Suppressor macrophage (primary cell): Measurements from ENCODE around the gene ZNF32.
"Not testable (repeated sequence)": the region's sequence is repeated elsewhere in the genome, so short reads cannot be mapped to it uniquely, and the experiment has no call there.

Experiments used
- DNase-seq, 4 experiments: peaks; one replicate each; pipeline ENCODE4 v3.0.0-alpha.2; 2020 to 2022

Gene ZNF32

GRCh38 chr10:43680035-43680434 lies 31.4 kb upstream of the ZNF32 start:
- DNase-seq: no peak

GRCh38 chr10:43679509-43679908 lies 30.8 kb upstream of the ZNF32 start:
- DNase-seq: no peak

- DNase-seq: no peak
Measured at GRCh38 chr10:43678654-43679053, 30.0 kb upstream of the ZNF32 start.

- DNase-seq: peak in 1 of 4 experiments; percentile 12
Measured at GRCh38 chr10:43676901-43677300, 28.2 kb upstream of the ZNF32 start.

- peak in 1 of 4 experiments; percentile 8 for DNase-seq
Measured at GRCh38 chr10:43676331-43676730, 27.6 kb upstream of the ZNF32 start.

GRCh38 chr10:43674553-43675210 lies 26.0 kb upstream of the ZNF32 start:
- no peak for DNase-seq

- DNase-seq: no peak
Measured at GRCh38 chr10:43673471-43673870, 24.8 kb upstream of the ZNF32 start.

GRCh38 chr10:43671659-43672531 lies 23.2 kb upstream of the ZNF32 start:
- DNase-seq: peak; percentile 61 to 86 (median 72)

- DNase-seq: no peak
Measured at GRCh38 chr10:43669386-43669785, 20.7 kb upstream of the ZNF32 start.

- DNase-seq: no peak
Measured at GRCh38 chr10:43667761-43668386, 19.2 kb upstream of the ZNF32 start.

- peak; percentile 14 to 47 (median 34) for DNase-seq
Measured at GRCh38 chr10:43667317-43667731, 18.6 kb upstream of the ZNF32 start.

- DNase-seq: no peak
Measured at GRCh38 chr10:43666552-43666951, 17.9 kb upstream of the ZNF32 start.

GRCh38 chr10:43665054-43665453 lies 16.4 kb upstream of the ZNF32 start:
- no peak for DNase-seq

- DNase-seq: no peak
Measured at GRCh38 chr10:43658227-43658626, 9.5 kb upstream of the ZNF32 start.

GRCh38 chr10:43655311-43655710 lies 6.6 kb upstream of the ZNF32 start:
- no peak for DNase-seq

GRCh38 chr10:43653746-43654145 lies 5.1 kb upstream of the ZNF32 start:
- no peak for DNase-seq

- DNase-seq: peak in 1 of 4 experiments; percentile 5
Measured at GRCh38 chr10:43649185-43649523, 473 bp upstream of the ZNF32 start.

GRCh38 chr10:43648095-43648397 lies 635 bp downstream of the ZNF32 start:
- DNase-seq: no peak

- no peak for DNase-seq
Measured at GRCh38 chr10:43647576-43647975, 1.1 kb downstream of the ZNF32 start.

- DNase-seq: no peak
Measured at GRCh38 chr10:43645866-43646265, 2.8 kb downstream of the ZNF32 start.

- peak in 1 of 4 experiments; percentile 15 for DNase-seq
Measured at GRCh38 chr10:43644252-43644651, 4.4 kb downstream of the ZNF32 start.

- no peak for DNase-seq
Measured at GRCh38 chr10:43640603-43641002, 8.1 kb downstream of the ZNF32 start.

- not testable (repeated sequence) for DNase-seq
Measured at GRCh38 chr10:43635816-43636215, 12.9 kb downstream of the ZNF32 start.

- no peak for DNase-seq
Measured at GRCh38 chr10:43628956-43629355, 19.7 kb downstream of the ZNF32 start.
